ENCODE results near the gene PLA1A. TPM values are rescaled to one million over a fixed set of nuclear protein-coding genes. Genes with fewer than 3 reads are reported as not detected.
A peak's percentile ranks its signal among the peaks of the same experiment; 100 is the strongest.
"Not testable (repeated sequence)": the region's sequence is repeated elsewhere in the genome, so short reads cannot be mapped to it uniquely, and the experiment has no call there.

PLA1A gene
- 10 to 100 TPM in 1 of 4 donors, 1 to 10 TPM in 1, not detected in 2; 5.0 to 15.3 TPM for polyA plus RNA-seq
- long read RNA-seq, donor 1, result 0 reads
- long read RNA-seq, donor 2, partial matches to known transcripts, result 5 of 7 reads
- long read RNA-seq, donor 2, other reads (novel, unspliced or antisense), result 0 of 7 reads
- long read RNA-seq, donor 3, partial matches to known transcripts, result 6 of 6 reads
- long read RNA-seq, donor 3, other reads (novel, unspliced or antisense), result 0 of 6 reads
- long read RNA-seq, donor 4, result 0 reads
- long read RNA-seq, donor 5, partial matches to known transcripts, result 5 of 5 reads
- long read RNA-seq, donor 5, other reads (novel, unspliced or antisense), result 0 of 5 reads
- long read RNA-seq, donor 6, partial matches to known transcripts, result 6 of 6 reads
- long read RNA-seq, donor 6, other reads (novel, unspliced or antisense), result 0 of 6 reads
- long read RNA-seq, donor 7, result 0 reads
- long read RNA-seq, donor 8, result 0 reads
- long read RNA-seq, donor 9, partial matches to known transcripts, result 0 of 1 reads
- long read RNA-seq, donor 9, other reads (novel, unspliced or antisense), result 0 of 1 reads
- long read RNA-seq, donor 10, partial matches to known transcripts, result 0 of 1 reads
- long read RNA-seq, donor 10, other reads (novel, unspliced or antisense), result 0 of 1 reads

- Histone ChIP-seq H3K27ac (ENCODE audit: low read depth in 1 of 3, low read length in 2 of 3) (peak within 1 kb of the TSS in 2 of 3 donors; percentile 54 to 67), H3K4me3 (ENCODE audit: low read depth in 1 of 3, low read length in 3 of 3) (peak within 1 kb of the TSS in 1 of 3 donors; percentile 13)
- peak; percentile 20 to 87 for DNase-seq
These were observed at the start of gene PLA1A for GRCh38 chr3:119597548-119598288. Gene PLA1A (plus strand): TSS chr3:119597885. CDS start chr3:119597914, 29 bp downstream.

GRCh38 chr3:119548341-119548740 is 49.3 kb upstream of the PLA1A start:
- Histone ChIP-seq H3K4me1 (ENCODE audit: control insufficient read depth in 3 of 3, insufficient read depth in 2 of 3, low read depth in 1 of 3, low read length in 2 of 3) (no peaks in the 10 kb centered on the region), H3K27me3 (ENCODE audit: control insufficient read depth in 3 of 3, insufficient read depth in 3 of 3, low read length in 3 of 3) (no peaks in the 10 kb centered on the region), H3K9me3 (ENCODE audit: control insufficient read depth in 2 of 2, insufficient read depth in 1 of 2, low read depth in 1 of 2, low read length in 1 of 2) (peaks cover 0 to 2% of the 10 kb centered on the region in 2 donors), H3K27ac (ENCODE audit: low read depth in 1 of 3, low read length in 2 of 3) (no peak overlapping the region), H3K36me3 (ENCODE audit: control insufficient read depth in 3 of 3, insufficient read depth in 2 of 3, low read depth in 1 of 3, low read length in 3 of 3) (no peaks in the 10 kb centered on the region), H3K4me3 (ENCODE audit: low read depth in 1 of 3, low read length in 3 of 3) (no peak overlapping the region)
- WGBS, 3 donors, result 52 to 73% (median 70%) methylated on average over 3 of the region's 3 CpGs
- FAIRE-seq (no peak), DNase-seq (no peak)

More at GRCh38 chr3:119597548-119598288, at the start of gene PLA1A:
- WGBS, 3 donors, result 35 to 50% (median 40%) methylated on average over 7 of the region's 7 CpGs
- Histone ChIP-seq H3K36me3 (ENCODE audit: control insufficient read depth in 3 of 3, insufficient read depth in 2 of 3, low read depth in 1 of 3, low read length in 3 of 3) (no peaks in the 10 kb centered on the region), H3K4me1 (ENCODE audit: control insufficient read depth in 3 of 3, insufficient read depth in 2 of 3, low read depth in 1 of 3, low read length in 2 of 3) (peaks cover 0 to 8% (median 0%) of the 10 kb centered on the region in 3 donors), H3K27me3 (ENCODE audit: control insufficient read depth in 3 of 3, insufficient read depth in 3 of 3, low read length in 3 of 3) (no peaks in the 10 kb centered on the region), H3K9me3 (ENCODE audit: control insufficient read depth in 2 of 2, insufficient read depth in 1 of 2, low read depth in 1 of 2, low read length in 1 of 2) (no peaks in the 10 kb centered on the region)
- no peak for FAIRE-seq

- Histone ChIP-seq H3K4me1 (ENCODE audit: control insufficient read depth in 3 of 3, insufficient read depth in 2 of 3, low read depth in 1 of 3, low read length in 2 of 3) (no peaks in the 10 kb centered on the region), H3K27ac (ENCODE audit: low read depth in 1 of 3, low read length in 2 of 3) (no peak overlapping the region), H3K36me3 (ENCODE audit: control insufficient read depth in 3 of 3, insufficient read depth in 2 of 3, low read depth in 1 of 3, low read length in 3 of 3) (no peaks in the 10 kb centered on the region), H3K27me3 (ENCODE audit: control insufficient read depth in 3 of 3, insufficient read depth in 3 of 3, low read length in 3 of 3) (no peaks in the 10 kb centered on the region), H3K9me3 (ENCODE audit: control insufficient read depth in 2 of 2, insufficient read depth in 1 of 2, low read depth in 1 of 2, low read length in 1 of 2) (no peaks in the 10 kb centered on the region), H3K4me3 (ENCODE audit: low read depth in 1 of 3, low read length in 3 of 3) (no peak overlapping the region)
- 88 to 93% (median 92%) methylated on average over 9 of the region's 9 CpGs for WGBS, 3 donors
- no peak for DNase-seq
- FAIRE-seq, result no peak
These were observed 47.3 kb upstream of the PLA1A start for GRCh38 chr3:119550192-119550910.

- Histone ChIP-seq H3K36me3 (ENCODE audit: control insufficient read depth in 3 of 3, insufficient read depth in 2 of 3, low read depth in 1 of 3, low read length in 3 of 3) (no peaks in the 10 kb centered on the region), H3K27ac (ENCODE audit: low read depth in 1 of 3, low read length in 2 of 3) (no peak overlapping the region), H3K4me1 (ENCODE audit: control insufficient read depth in 3 of 3, insufficient read depth in 2 of 3, low read depth in 1 of 3, low read length in 2 of 3) (no peaks in the 10 kb centered on the region), H3K27me3 (ENCODE audit: control insufficient read depth in 3 of 3, insufficient read depth in 3 of 3, low read length in 3 of 3) (no peaks in the 10 kb centered on the region), H3K4me3 (ENCODE audit: low read depth in 1 of 3, low read length in 3 of 3) (no peak overlapping the region), H3K9me3 (ENCODE audit: control insufficient read depth in 2 of 2, insufficient read depth in 1 of 2, low read depth in 1 of 2, low read length in 1 of 2) (no peaks in the 10 kb centered on the region)
- DNase-seq (no peak), FAIRE-seq (no peak)
- 89 to 94% (median 92%) methylated on average over 5 of the region's 5 CpGs for WGBS, 3 donors
These were observed 46.1 kb upstream of the PLA1A start for GRCh38 chr3:119551598-119551997.

GRCh38 chr3:119552928-119553327 is 44.8 kb upstream of the PLA1A start:
- DNase-seq; H3K9me3 ChIP-seq (ENCODE audit: control insufficient read depth in 2 of 2, insufficient read depth in 1 of 2, low read depth in 1 of 2, low read length in 1 of 2); H3K27me3 ChIP-seq (ENCODE audit: control insufficient read depth in 3 of 3, insufficient read depth in 3 of 3, low read length in 3 of 3); H3K27ac ChIP-seq (ENCODE audit: low read depth in 1 of 3, low read length in 2 of 3); H3K4me3 ChIP-seq (ENCODE audit: low read depth in 1 of 3, low read length in 3 of 3); H3K36me3 ChIP-seq (ENCODE audit: control insufficient read depth in 3 of 3, insufficient read depth in 2 of 3, low read depth in 1 of 3, low read length in 3 of 3); H3K4me1 ChIP-seq (ENCODE audit: control insufficient read depth in 3 of 3, insufficient read depth in 2 of 3, low read depth in 1 of 3, low read length in 2 of 3); FAIRE-seq: not testable (repeated sequence)
- WGBS, 3 donors, result 89 to 94% (median 90%) methylated on average over 6 of the region's 6 CpGs

GRCh38 chr3:119553823-119554415 is 43.8 kb upstream of the PLA1A start:
- no peak for DNase-seq
- WGBS, 3 donors, result 57 to 63% (median 57%) methylated on average over 5 of the region's 5 CpGs
- no peak for FAIRE-seq
- H3K4me3 ChIP-seq (ENCODE audit: low read depth in 1 of 3, low read length in 3 of 3), result no peak overlapping the region
- H3K36me3 ChIP-seq (ENCODE audit: control insufficient read depth in 3 of 3, insufficient read depth in 2 of 3, low read depth in 1 of 3, low read length in 3 of 3), result no peaks in the 10 kb centered on the region
- no peaks in the 10 kb centered on the region for H3K9me3 ChIP-seq (ENCODE audit: control insufficient read depth in 2 of 2, insufficient read depth in 1 of 2, low read depth in 1 of 2, low read length in 1 of 2)
- no peaks in the 10 kb centered on the region for H3K4me1 ChIP-seq (ENCODE audit: control insufficient read depth in 3 of 3, insufficient read depth in 2 of 3, low read depth in 1 of 3, low read length in 2 of 3)
- H3K27me3 ChIP-seq (ENCODE audit: control insufficient read depth in 3 of 3, insufficient read depth in 3 of 3, low read length in 3 of 3), result no peaks in the 10 kb centered on the region
- H3K27ac ChIP-seq (ENCODE audit: low read depth in 1 of 3, low read length in 2 of 3), result no peak overlapping the region

- H3K27ac ChIP-seq (ENCODE audit: low read depth in 1 of 3, low read length in 2 of 3), result no peak overlapping the region
- no peaks in the 10 kb centered on the region for H3K9me3 ChIP-seq (ENCODE audit: control insufficient read depth in 2 of 2, insufficient read depth in 1 of 2, low read depth in 1 of 2, low read length in 1 of 2)
- no peak overlapping the region for H3K4me3 ChIP-seq (ENCODE audit: low read depth in 1 of 3, low read length in 3 of 3)
- WGBS, 3 donors, result 56 to 61% (median 59%) methylated on average over 4 of the region's 4 CpGs
- FAIRE-seq, result no peak
- H3K36me3 ChIP-seq (ENCODE audit: control insufficient read depth in 3 of 3, insufficient read depth in 2 of 3, low read depth in 1 of 3, low read length in 3 of 3), result no peaks in the 10 kb centered on the region
- no peaks in the 10 kb centered on the region for H3K4me1 ChIP-seq (ENCODE audit: control insufficient read depth in 3 of 3, insufficient read depth in 2 of 3, low read depth in 1 of 3, low read length in 2 of 3)
- no peaks in the 10 kb centered on the region for H3K27me3 ChIP-seq (ENCODE audit: control insufficient read depth in 3 of 3, insufficient read depth in 3 of 3, low read length in 3 of 3)
- no peak for DNase-seq
These were observed 42.4 kb upstream of the PLA1A start for GRCh38 chr3:119555309-119555735.
